ENCODE measurements around the gene HADH. TPM values are rescaled to one million over a fixed set of nuclear protein-coding genes. Genes with fewer than 3 reads are reported as not detected.

Gene HADH
- total and polyA plus RNA-seq, 4 donors: 27.5 to 140 (median 94.3) TPM

- Histone ChIP-seq H3K36me3 (ENCODE audit: control insufficient read depth in 4 of 4, insufficient read depth in 3 of 4, low read depth in 1 of 4, low read length in 3 of 4) (peaks cover 0 to 2% (median under 1%) of the 10 kb centered on the region in 4 donors), H3K27ac (ENCODE audit: low read depth in 1 of 2, low read length in 2 of 2) (no peak overlapping the region), H3K4me1 (ENCODE audit: control insufficient read depth in 4 of 4, insufficient read depth in 4 of 4, low read length in 3 of 4) (peaks cover 0 to 9% (median 7%) of the 10 kb centered on the region in 4 donors), H3K9me3 (ENCODE audit: control insufficient read depth in 4 of 4, low read length in 3 of 4) (no peaks in the 10 kb centered on the region), H3K9ac (ENCODE audit: low read depth in 1 of 2, low read length in 2 of 2) (no peak overlapping the region), H3K27me3 (ENCODE audit: control insufficient read depth in 4 of 4, insufficient read depth in 4 of 4, low read length in 3 of 4) (no peaks in the 10 kb centered on the region), H3K4me3 (ENCODE audit: low read depth in 1 of 3, low read length in 3 of 3) (no peak overlapping the region)
- DNase-seq (ENCODE audit: low spot score): no peak
- TF ChIP-seq NR2F2 (IDR thresholded peaks at IDR 0.05): no peak
These were observed 17.1 kb upstream of the HADH start for GRCh38 chr4:107972605-107973004.

GRCh38 chr4:107974523-107974922, 15.2 kb upstream of the HADH start:
- Histone ChIP-seq H3K9ac (ENCODE audit: low read depth in 1 of 2, low read length in 2 of 2) (no peak overlapping the region), H3K27ac (ENCODE audit: low read depth in 1 of 2, low read length in 2 of 2) (no peak overlapping the region), H3K4me1 (ENCODE audit: control insufficient read depth in 4 of 4, insufficient read depth in 4 of 4, low read length in 3 of 4) (peaks cover 0 to 23% (median 20%) of the 10 kb centered on the region in 4 donors), H3K36me3 (ENCODE audit: control insufficient read depth in 4 of 4, insufficient read depth in 3 of 4, low read depth in 1 of 4, low read length in 3 of 4) (peaks cover 0 to 2% (median 0%) of the 10 kb centered on the region in 4 donors), H3K27me3 (ENCODE audit: control insufficient read depth in 4 of 4, insufficient read depth in 4 of 4, low read length in 3 of 4) (no peaks in the 10 kb centered on the region), H3K9me3 (ENCODE audit: control insufficient read depth in 4 of 4, low read length in 3 of 4) (no peaks in the 10 kb centered on the region), H3K4me3 (ENCODE audit: low read depth in 1 of 3, low read length in 3 of 3) (no peak overlapping the region)
- no peak for DNase-seq (ENCODE audit: low spot score)
- 89% methylated on average over 3 of the region's 3 CpGs for WGBS
- TF ChIP-seq JUND (IDR thresholded peaks at IDR 0.05): no peak
- TF ChIP-seq FOXA1 (IDR thresholded peaks at IDR 0.05): no peak
- no peak for TF ChIP-seq SP1 (IDR thresholded peaks at IDR 0.05)

DNA sequence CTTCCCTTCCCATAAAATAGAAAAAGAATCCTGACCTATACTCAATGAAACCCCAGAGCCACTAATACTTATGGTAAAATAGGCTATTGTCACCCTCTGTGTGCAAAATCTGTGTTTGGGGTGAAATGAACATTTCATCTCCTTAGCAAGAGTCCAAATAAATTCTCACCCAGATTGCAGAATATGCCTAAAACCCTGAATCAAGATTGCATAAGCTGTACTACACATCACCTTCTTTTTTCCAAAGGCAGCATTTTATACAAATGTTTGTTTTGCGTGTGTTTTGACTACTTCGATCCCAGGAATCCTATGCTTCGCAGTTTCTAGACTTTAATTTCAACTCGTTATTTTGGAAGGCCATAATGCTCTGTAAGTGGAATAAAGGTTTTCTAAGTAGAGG, 12.2 kb upstream of the HADH start:
- Histone ChIP-seq H3K36me3 (ENCODE audit: control insufficient read depth in 4 of 4, insufficient read depth in 3 of 4, low read depth in 1 of 4, low read length in 3 of 4) (no peaks in the 10 kb centered on the region), H3K9me3 (ENCODE audit: control insufficient read depth in 4 of 4, low read length in 3 of 4) (no peaks in the 10 kb centered on the region), H3K9ac (ENCODE audit: low read depth in 1 of 2, low read length in 2 of 2) (no peak overlapping the region), H3K4me1 (ENCODE audit: control insufficient read depth in 4 of 4, insufficient read depth in 4 of 4, low read length in 3 of 4) (peaks cover 0 to 23% (median 20%) of the 10 kb centered on the region in 4 donors), H3K27ac (ENCODE audit: low read depth in 1 of 2, low read length in 2 of 2) (peak overlapping the region; percentile 82 to 92), H3K4me3 (ENCODE audit: low read depth in 1 of 3, low read length in 3 of 3) (no peak overlapping the region), H3K27me3 (ENCODE audit: control insufficient read depth in 4 of 4, insufficient read depth in 4 of 4, low read length in 3 of 4) (no peaks in the 10 kb centered on the region)
- TF ChIP-seq, protein P1, sequence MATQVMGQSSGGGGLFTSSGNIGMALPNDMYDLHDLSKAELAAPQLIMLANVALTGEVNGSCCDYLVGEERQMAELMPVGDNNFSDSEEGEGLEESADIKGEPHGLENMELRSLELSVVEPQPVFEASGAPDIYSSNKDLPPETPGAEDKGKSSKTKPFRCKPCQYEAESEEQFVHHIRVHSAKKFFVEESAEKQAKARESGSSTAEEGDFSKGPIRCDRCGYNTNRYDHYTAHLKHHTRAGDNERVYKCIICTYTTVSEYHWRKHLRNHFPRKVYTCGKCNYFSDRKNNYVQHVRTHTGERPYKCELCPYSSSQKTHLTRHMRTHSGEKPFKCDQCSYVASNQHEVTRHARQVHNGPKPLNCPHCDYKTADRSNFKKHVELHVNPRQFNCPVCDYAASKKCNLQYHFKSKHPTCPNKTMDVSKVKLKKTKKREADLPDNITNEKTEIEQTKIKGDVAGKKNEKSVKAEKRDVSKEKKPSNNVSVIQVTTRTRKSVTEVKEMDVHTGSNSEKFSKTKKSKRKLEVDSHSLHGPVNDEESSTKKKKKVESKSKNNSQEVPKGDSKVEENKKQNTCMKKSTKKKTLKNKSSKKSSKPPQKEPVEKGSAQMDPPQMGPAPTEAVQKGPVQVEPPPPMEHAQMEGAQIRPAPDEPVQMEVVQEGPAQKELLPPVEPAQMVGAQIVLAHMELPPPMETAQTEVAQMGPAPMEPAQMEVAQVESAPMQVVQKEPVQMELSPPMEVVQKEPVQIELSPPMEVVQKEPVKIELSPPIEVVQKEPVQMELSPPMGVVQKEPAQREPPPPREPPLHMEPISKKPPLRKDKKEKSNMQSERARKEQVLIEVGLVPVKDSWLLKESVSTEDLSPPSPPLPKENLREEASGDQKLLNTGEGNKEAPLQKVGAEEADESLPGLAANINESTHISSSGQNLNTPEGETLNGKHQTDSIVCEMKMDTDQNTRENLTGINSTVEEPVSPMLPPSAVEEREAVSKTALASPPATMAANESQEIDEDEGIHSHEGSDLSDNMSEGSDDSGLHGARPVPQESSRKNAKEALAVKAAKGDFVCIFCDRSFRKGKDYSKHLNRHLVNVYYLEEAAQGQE (IDR thresholded peaks at IDR 0.05): no peak
- TF ChIP-seq SP1 (IDR thresholded peaks at IDR 0.05) (peak; percentile 48), YY1 (IDR thresholded peaks at IDR 0.05) (peak; percentile 58), HNF4A (conservative IDR thresholded peaks at IDR 0.05) (peak; percentile 55 to 68), RAD21 (IDR thresholded peaks at IDR 0.05) (peak in 1 of 2 donors; percentile 14), JUND (IDR thresholded peaks at IDR 0.05) (peak in 1 of 2 donors; percentile 6), FOXA2 (IDR thresholded peaks at IDR 0.05) (no peak), NR2F2 (IDR thresholded peaks at IDR 0.05) (no peak), RXRA (IDR thresholded peaks at IDR 0.05) (peak; percentile 23 to 50), CTCF (IDR thresholded peaks at IDR 0.05; ENCODE audit: low read depth, low read length, missing input control) (no peak), ATF3 (IDR thresholded peaks at IDR 0.05) (peak; percentile 47)
- 32% methylated on average over 4 of the region's 4 CpGs for WGBS
- no peak for DNase-seq (ENCODE audit: low spot score)

Measured in liver (tissue), 9 donors.